Stomach smooth muscle (tissue), 2 donors: Measurements from ENCODE around the gene HSD17B2.

Experiments used
- H3K27ac ChIP-seq: one replicate; pipeline ENCODE4 v1.7.0; 2013; ENCODE audit warnings: mild to moderate bottlenecking, low read length, inconsistent platforms
- H3K27me3 ChIP-seq, 2 donors: one replicate each; pipeline ENCODE4 v1.7.0; 2013; ENCODE audit warnings: low read length in 2 of 2; ENCODE audit not compliant: insufficient read depth in 2 of 2, control insufficient read depth in 1 of 2
- H3K36me3 ChIP-seq, 2 donors: one replicate each; pipeline ENCODE4 v1.7.0; 2013; ENCODE audit warnings: low read length in 2 of 2; ENCODE audit not compliant: control insufficient read depth in 2 of 2, insufficient read depth in 2 of 2
- H3K4me1 ChIP-seq: one replicate; pipeline ENCODE4 v1.7.0; 2013; ENCODE audit warnings: low read length; ENCODE audit not compliant: control insufficient read depth, insufficient read depth
- H3K4me3 ChIP-seq, 2 donors: one replicate each; pipeline ENCODE4 v1.7.0; 2013; ENCODE audit warnings: low read length in 2 of 2
- H3K9ac ChIP-seq, 2 donors: one replicate each; pipeline ENCODE4 v1.7.0; 2013; ENCODE audit warnings: low read length in 2 of 2, mild to moderate bottlenecking in 1 of 2
- H3K9me3 ChIP-seq, 2 donors: one replicate each; pipeline ENCODE4 v1.7.0; 2013; ENCODE audit warnings: low read length in 2 of 2; ENCODE audit not compliant: control insufficient read depth in 2 of 2
- donor health status: healthy.
- donor health status: Pancreatic carcinoma.

HSD17B2 gene

GRCh38 chr16:82037251-82037650 lies 2.2 kb downstream of the HSD17B2 start:
- no peaks in the 10 kb centered on the region for H3K36me3 ChIP-seq
- H3K4me1 ChIP-seq = no peaks in the 10 kb centered on the region
- H3K27ac ChIP-seq = no peak overlapping the region
- no peaks in the 10 kb centered on the region for H3K27me3 ChIP-seq
- H3K4me3 ChIP-seq = no peak overlapping the region
- no peak overlapping the region for H3K9ac ChIP-seq
- no peaks in the 10 kb centered on the region for H3K9me3 ChIP-seq

GRCh38 chr16:82037666-82038065 lies 2.6 kb downstream of the HSD17B2 start:
- no peaks in the 10 kb centered on the region for H3K4me1 ChIP-seq

DNA sequence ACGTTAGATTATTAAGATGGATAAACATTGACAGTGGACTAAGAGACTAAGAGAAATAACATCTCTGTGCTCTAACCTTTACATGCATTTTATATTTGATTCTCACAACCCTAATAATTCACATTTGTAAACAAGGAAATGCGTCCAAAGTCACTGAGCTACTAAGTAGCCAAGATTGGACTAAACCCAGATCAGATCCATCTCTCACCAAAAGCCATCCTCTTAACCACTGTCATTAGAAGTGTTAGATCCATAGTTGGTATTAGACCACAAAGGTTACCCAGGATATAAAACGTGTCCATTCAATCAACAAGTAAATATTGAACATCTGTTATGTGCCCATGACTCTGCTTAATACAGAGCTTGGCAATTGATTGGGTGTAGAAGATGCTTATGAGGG lies 5.2 kb downstream of the HSD17B2 start:
- Histone ChIP-seq H3K9ac (no peak overlapping the region), H3K36me3 (no peaks in the 10 kb centered on the region), H3K9me3 (no peaks in the 10 kb centered on the region), H3K27me3 (no peaks in the 10 kb centered on the region), H3K4me1 (no peaks in the 10 kb centered on the region), H3K4me3 (no peak overlapping the region), H3K27ac (no peak overlapping the region)

More at GRCh38 chr16:82037666-82038065, 2.6 kb downstream of the HSD17B2 start:
- Histone ChIP-seq H3K4me3 (no peak overlapping the region), H3K27ac (no peak overlapping the region), H3K9me3 (no peaks in the 10 kb centered on the region), H3K36me3 (no peaks in the 10 kb centered on the region), H3K27me3 (no peaks in the 10 kb centered on the region), H3K9ac (no peak overlapping the region)

GRCh38 chr16:82041542-82041941 lies 6.5 kb downstream of the HSD17B2 start:
- Histone ChIP-seq H3K9me3 (no peaks in the 10 kb centered on the region), H3K27me3 (peaks cover 0 to 3% of the 10 kb centered on the region in 2 donors), H3K27ac (no peak overlapping the region), H3K4me3 (no peak overlapping the region), H3K4me1 (no peaks in the 10 kb centered on the region), H3K9ac (no peak overlapping the region), H3K36me3 (no peaks in the 10 kb centered on the region)

DNA sequence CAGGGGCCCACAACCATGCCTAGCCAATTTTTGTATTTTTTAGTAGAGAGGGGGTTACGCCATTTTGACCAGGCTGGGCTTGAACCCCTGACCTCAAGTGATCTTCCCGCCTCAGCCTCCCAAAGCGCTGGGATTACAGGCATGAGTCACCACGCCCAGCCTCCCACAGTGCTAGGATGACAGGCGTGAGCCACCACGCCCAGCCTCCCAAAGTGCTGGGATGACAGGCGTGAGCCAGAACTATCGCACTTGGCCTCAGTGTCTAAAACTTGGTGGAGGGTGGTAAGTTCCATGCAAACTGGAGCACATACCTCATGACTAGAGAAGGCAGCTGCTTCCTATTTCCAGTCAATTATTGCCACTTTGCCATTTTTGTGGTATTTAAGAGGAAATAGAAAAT lies 7.1 kb downstream of the HSD17B2 start:
- peaks cover 0 to 3% of the 10 kb centered on the region in 2 donors for H3K27me3 ChIP-seq
- no peaks in the 10 kb centered on the region for H3K9me3 ChIP-seq
- H3K4me3 ChIP-seq = no peak overlapping the region
- H3K27ac ChIP-seq = no peak overlapping the region
- H3K4me1 ChIP-seq = no peaks in the 10 kb centered on the region
- H3K9ac ChIP-seq = no peak overlapping the region
- no peaks in the 10 kb centered on the region for H3K36me3 ChIP-seq

- no peaks in the 10 kb centered on the region for H3K36me3 ChIP-seq
- no peak overlapping the region for H3K9ac ChIP-seq
- no peak overlapping the region for H3K4me3 ChIP-seq
- H3K27ac ChIP-seq = no peak overlapping the region
- H3K9me3 ChIP-seq = no peaks in the 10 kb centered on the region
- H3K27me3 ChIP-seq = peaks cover 0 to 5% of the 10 kb centered on the region in 2 donors
- H3K4me1 ChIP-seq = no peaks in the 10 kb centered on the region
Measured at GRCh38 chr16:82042846-82043245, 7.8 kb downstream of the HSD17B2 start.

DNA sequence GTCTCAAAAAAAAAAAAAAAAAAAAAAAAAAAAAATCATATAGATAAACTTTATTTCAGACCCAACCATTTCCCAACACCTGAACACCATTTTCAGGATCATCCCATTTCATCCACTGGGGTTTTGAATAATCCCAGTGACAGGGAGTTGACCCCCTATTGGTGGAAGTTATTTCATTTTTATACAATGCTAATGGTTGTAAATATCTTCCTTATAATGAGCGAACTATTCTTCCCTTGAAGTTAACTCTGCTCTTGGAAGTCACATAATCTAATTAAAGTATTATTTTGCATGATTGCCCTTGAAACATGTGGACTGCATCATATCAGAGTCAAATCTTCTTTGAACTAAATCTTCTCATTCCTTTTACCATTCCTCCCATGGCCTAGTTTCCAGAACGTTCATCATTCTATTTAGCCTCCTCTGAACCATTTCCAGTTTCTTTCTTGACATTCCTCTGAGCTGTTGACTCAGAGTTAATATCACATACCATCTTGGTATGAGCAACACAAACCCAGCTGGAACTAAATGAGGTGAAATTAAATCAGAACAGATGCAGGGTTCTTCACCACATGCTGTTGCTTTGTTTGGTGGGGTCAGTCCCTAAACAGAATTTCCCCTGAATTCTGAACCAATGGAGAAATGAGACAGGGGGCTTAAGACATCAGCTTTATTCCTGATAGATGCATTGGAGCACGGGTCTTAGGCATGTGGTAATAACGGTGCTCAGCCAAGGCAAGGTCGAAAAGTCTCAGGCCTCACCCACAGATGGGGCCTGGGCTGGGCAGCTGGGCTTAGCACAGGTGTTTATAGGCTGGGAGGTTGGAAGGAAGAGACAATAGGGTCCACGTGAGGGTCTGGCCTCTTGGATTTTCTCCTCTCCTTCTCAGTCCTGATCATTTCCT lies 8.9 kb downstream of the HSD17B2 start:
- Histone ChIP-seq H3K27me3 (peaks cover 0 to 5% of the 10 kb centered on the region in 2 donors), H3K9ac (no peak overlapping the region), H3K36me3 (no peaks in the 10 kb centered on the region), H3K4me1 (no peaks in the 10 kb centered on the region), H3K4me3 (no peak overlapping the region), H3K9me3 (no peaks in the 10 kb centered on the region), H3K27ac (no peak overlapping the region)

DNA sequence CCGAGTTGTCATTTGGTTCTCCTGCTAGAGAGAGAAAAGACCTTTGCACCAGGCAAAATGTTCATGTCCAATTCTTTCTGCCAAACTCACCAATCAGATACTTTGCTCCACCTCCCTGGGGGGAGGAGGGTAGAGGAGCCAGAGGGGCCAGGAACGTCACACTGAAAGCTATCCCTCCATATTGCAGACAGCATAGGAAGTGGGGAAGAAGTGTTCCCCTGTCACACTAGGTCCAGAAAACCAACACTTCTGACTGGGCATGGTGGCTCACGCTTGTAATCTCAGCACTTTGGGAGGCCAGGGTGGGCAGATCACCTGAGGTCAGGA lies 9.5 kb downstream of the HSD17B2 start:
- H3K27ac ChIP-seq = no peak overlapping the region

GRCh38 chr16:82045465-82045864 lies 10.4 kb downstream of the HSD17B2 start:
- Histone ChIP-seq H3K27ac (no peak overlapping the region), H3K36me3 (no peaks in the 10 kb centered on the region), H3K4me3 (no peak overlapping the region), H3K27me3 (peaks cover 0 to 5% of the 10 kb centered on the region in 2 donors), H3K4me1 (no peaks in the 10 kb centered on the region), H3K9me3 (no peaks in the 10 kb centered on the region), H3K9ac (no peak overlapping the region)

More for the DNA sequence above, 9.5 kb downstream of the HSD17B2 start:
- Histone ChIP-seq H3K4me1 (no peaks in the 10 kb centered on the region), H3K9ac (no peak overlapping the region), H3K36me3 (no peaks in the 10 kb centered on the region), H3K9me3 (no peaks in the 10 kb centered on the region), H3K4me3 (no peak overlapping the region), H3K27me3 (peaks cover 0 to 5% of the 10 kb centered on the region in 2 donors)

DNA sequence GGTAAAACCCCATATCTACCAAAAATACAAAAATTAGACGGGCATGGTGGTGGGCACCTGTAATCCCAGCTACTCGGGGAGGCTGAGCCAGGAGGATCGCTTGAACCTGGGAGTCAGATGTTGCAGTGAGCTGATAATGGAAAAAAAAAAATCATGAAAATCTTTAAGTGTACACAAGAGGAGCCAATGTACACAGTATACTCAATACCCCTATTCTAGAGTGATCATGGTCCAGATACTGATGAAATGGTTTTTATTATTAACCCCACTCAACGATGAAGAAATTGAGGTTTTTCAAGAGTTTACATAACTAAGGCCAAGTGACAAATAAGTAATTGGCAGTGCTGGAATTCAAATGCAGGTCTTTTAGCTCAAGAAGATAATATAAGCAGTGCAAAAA lies 11.5 kb downstream of the HSD17B2 start:
- Histone ChIP-seq H3K27ac (no peak overlapping the region), H3K4me3 (no peak overlapping the region), H3K36me3 (no peaks in the 10 kb centered on the region), H3K9me3 (no peaks in the 10 kb centered on the region), H3K27me3 (peaks cover 0 to 5% of the 10 kb centered on the region in 2 donors), H3K4me1 (no peaks in the 10 kb centered on the region), H3K9ac (no peak overlapping the region)

- no peaks in the 10 kb centered on the region for H3K9me3 ChIP-seq
- no peaks in the 10 kb centered on the region for H3K4me1 ChIP-seq
- H3K4me3 ChIP-seq = no peak overlapping the region
- H3K27me3 ChIP-seq = peaks cover 0 to 5% of the 10 kb centered on the region in 2 donors
- H3K36me3 ChIP-seq = no peaks in the 10 kb centered on the region
- no peak overlapping the region for H3K9ac ChIP-seq
- H3K27ac ChIP-seq = no peak overlapping the region
Measured at GRCh38 chr16:82046941-82047340, 11.9 kb downstream of the HSD17B2 start.
